HG02973 (cell line): ENCODE measurements around the gene ZCCHC10.

Experiments used
- ATAC-seq: cut with Tn5 transposase; IDR thresholded peaks from one replicate; pipeline ENCODE4 v1.9.1; 2021; ENCODE audit warnings: moderate library complexity; ENCODE audit not compliant: unreplicated experiment

ZCCHC10 gene

GRCh38 chr5:133025804-133026663 is at the start of gene ZCCHC10:
Gene ZCCHC10, minus strand, starts transcription at chr5:133026549. Its CDS starts 12 bp downstream, at chr5:133026537.
- ATAC-seq, result peak; percentile 91

DNA sequence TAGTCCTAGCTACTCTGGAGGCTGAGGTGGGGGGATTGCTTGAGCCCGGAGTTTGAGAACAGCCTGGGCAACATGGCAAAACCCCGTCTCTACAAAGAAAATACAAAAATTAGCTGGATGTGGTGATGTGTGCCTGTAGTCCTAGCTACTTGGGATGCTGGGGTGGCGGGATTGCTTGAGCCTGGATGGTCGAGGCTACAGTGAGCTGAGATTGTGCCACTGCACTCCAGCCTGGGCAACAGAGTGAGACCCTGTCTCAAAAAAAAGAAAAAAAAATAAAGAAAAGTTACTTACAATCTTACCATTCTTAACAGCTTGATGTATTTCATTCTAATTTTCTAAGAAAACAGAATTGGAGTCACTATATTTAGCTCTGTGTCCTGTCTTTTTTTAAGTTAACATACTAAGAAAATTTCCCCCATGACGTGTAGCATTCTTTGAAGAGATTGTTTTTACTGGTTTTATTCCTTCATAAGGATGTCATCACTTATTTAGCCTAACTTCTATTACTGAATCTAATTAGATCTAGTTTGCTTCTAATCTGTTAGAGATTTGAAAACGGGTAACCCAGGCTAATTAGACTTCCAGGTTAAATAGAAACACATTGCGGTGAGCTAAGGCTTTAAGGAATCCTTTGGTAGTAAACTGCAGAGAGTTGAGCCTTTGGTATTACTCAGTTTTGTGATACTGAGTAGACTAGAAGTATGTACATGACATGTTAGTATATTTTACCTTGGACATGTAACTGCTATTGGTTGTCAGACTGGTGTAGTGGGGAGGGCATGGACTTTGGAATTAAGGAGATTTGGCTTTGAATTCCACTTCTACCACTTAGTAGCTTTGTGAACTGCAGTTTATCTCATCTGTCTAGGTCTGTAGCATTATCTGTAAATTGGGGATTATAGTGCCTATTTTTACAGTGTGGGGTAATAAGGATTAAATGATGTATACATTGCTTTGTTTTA is 49.5 kb upstream of the ZCCHC10 start:
- ATAC-seq, result no peak

DNA sequence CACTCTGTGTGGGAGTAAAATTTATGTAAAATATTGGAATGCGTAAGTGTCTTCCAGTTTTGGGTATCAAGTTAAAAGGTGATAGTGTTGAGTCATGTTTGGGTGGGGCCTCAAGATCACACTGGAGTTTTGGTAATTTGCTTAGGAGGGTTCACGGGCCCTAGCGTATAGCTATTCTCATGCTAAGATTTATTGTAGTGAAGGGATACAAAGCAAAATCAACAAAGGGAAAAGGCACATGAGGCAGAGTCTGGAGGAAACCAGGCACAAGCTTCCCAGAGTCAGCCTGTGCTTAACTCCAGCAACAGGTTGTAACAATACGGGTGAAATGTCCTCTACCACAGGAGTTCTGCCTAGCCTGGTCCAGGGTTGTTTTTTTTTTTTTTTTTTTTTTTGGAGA is 45.7 kb upstream of the ZCCHC10 start:
- ATAC-seq, result no peak

DNA sequence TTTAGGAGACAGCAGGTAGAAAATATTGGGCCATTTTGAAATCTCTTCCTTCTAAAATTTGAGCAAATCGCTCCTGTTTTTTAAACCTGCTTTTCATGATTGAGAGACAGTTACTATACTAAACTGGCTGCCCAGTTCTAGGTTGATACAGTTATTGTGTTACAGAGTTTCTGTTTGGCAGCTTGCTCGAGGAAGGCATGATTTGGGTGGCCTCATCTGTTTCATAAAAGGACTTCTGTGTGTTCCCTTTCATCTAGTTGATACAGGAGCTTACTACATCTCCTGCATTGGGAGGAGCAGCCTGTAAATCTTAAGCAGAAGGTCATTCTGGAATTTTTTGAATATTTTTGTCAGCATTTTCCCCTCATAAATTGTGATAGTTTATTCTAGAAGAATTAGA is 39.7 kb upstream of the ZCCHC10 start:
- ATAC-seq, result no peak

GRCh38 chr5:133065471-133065870 is 39.1 kb upstream of the ZCCHC10 start:
- no peak for ATAC-seq

DNA sequence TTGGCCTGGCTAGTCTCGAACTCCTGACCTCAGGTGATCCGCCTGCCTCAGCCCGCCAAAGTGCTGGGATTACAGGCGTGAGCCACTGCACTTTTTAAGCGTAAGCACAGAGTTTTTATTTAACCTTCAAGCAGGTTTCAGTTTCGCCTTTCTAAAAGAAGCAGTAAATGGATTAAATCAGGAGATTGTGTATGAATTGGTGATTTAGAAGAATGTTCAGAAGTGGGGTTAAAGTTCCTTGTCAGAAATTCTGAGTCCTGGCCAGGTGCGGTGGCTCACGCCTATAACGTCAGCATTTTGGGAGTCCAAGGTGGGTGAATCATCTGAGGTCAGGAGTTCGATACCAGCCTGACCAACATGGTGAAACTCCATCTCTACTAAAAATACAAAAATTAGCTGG is 37.6 kb upstream of the ZCCHC10 start:
- no peak for ATAC-seq

DNA sequence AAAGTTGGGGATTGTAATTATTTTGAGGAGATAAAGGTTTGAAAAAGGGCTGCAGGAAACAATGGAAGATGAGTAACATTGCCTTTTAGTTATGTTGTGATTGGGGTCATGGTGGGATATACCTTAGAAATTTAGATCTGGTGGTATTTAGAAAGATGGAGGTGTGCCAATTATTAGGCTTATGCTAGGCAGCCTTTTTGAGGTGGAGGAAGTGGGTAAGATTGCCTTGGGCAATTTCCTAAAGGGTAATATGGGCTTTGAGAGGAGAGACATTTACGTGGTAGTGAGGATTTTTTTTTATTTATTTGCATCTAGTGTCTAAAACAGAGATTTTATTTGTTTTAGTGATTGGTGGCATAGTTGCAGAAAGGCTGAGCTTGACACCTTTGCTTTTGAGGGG is 35.9 kb upstream of the ZCCHC10 start:
- ATAC-seq, result no peak

GRCh38 chr5:133059621-133060020 is 33.3 kb upstream of the ZCCHC10 start:
- no peak for ATAC-seq

DNA sequence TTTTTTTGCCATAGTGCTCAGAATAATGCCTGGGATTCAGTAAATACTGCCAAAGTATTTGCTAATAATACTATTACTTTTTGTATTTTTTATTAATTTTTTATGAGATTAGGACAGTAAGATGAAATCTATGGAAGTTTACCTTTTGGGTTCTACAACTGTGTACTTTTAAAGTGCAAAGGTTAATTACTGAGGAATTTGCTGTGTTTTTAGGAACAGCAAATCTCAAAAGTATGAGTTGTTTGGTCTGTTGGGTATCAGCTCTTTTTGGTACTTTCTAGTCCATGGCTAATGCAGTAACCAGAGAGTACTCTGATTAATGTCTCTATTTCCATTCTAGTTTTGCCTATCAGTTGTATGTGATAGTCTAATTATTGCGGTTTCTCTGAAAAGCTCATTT is 30.5 kb upstream of the ZCCHC10 start:
- ATAC-seq, result no peak

GRCh38 chr5:133054697-133055471 is 28.5 kb upstream of the ZCCHC10 start:
- no peak for ATAC-seq

- ATAC-seq, result no peak
Measured at GRCh38 chr5:133053448-133053847, 27.1 kb upstream of the ZCCHC10 start.

DNA sequence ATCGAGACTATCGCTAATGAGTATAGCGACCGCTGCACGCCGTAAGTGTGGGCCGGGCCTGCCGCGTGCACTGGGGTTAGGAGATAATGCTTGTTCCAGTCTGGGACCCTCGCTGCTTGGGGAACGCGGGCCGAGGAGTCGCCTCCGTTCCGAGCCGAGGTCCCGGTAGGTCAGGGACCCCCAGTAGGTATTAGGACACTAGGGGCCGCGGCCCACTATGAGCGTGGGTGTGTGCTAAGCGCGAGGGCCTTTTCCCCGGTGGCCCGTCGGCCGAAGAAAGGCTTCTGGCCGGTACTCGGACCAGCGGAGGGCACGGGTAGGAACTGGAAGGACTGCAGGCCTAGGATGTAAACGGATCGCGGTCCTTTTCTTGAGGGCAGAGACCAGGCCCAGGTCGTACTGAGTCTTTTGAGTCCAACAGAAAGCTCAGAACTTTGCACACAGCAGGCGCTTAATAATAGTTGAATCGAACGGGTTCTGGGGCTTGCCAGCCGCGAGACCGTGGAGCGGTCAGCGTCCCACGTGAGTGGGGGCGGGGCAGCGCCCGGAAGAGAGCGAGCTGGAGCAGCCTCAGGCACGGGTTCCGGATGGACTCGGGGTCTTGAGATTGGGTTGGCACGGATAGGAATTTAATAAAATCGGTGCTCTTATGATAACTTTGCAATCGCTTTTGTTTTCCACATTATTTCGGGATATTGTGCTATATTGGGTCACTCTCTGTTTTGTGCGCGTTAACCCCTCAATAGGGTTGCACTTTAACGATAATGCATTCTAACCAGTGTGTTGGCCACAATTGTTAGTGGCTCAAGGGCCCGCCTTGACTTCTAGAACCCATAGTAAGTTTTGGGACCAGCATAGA is 26.2 kb upstream of the ZCCHC10 start:
- ATAC-seq, result peak; percentile 14

DNA sequence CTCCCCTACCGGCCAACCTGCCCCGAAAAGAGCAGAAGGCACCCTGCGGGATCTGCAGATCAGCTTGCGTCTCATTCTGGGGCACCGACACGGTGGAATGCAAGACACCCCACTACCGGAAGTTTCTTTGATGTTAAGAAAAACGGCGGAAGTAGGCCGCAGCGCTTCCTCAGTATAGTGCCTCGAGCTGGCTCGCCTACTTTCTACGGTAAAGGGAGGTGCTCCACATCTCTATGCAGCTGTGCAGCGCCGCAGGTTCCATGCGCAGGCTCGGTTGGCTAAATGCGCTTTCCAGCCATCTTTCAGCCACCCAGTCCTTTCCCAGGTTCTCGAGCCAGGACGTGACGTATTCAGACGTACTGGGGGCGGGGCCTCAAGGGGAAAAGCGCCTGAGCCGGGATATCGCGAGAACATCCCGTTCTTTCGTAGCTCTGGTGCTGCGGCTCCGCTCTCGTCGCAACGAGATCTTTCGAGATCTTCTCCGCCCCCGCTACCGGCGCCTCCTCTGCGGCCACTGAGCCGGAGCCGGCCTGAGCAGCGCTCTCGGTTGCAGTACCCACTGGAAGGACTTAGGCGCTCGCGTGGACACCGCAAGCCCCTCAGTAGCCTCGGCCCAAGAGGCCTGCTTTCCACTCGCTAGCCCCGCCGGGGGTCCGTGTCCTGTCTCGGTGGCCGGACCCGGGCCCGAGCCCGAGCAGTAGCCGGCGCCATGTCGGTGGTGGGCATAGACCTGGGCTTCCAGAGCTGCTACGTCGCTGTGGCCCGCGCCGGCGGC is 25.4 kb upstream of the ZCCHC10 start, which contains the start of gene HSPA4:
HSPA4 (plus strand) TSS at position 472 of the 775 bp plus-strand sequence; CDS start at position 710, 238 bp downstream.
- ATAC-seq, result peak; percentile 75

DNA sequence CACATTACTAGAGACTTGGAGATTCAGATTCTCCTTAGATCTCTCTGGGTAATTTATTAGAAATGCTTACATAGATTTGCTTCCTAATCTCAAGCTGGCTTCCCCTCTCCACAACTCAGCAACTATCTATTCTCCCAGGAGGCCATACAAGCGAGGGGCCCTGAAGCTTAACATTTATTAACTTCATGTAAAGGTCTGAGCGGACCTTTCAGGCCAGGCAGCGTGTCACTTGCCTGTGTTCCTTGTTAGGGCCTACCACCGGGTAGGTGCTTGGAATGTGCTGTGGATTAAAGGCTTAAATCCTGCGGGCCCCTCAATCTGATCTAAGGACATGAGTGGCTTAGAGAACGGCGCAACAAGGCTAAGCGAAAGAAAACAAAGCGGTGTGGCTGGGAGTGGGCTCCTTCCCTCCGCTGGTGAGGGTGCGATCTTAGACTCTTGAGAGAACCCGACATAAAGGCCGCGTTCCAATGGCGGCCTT is 24.8 kb upstream of the ZCCHC10 start:
- ATAC-seq, result peak; percentile 5

- no peak for ATAC-seq
Measured at GRCh38 chr5:133050521-133050920, 24.2 kb upstream of the ZCCHC10 start.

GRCh38 chr5:133049726-133050048 is 23.3 kb upstream of the ZCCHC10 start:
- no peak for ATAC-seq

DNA sequence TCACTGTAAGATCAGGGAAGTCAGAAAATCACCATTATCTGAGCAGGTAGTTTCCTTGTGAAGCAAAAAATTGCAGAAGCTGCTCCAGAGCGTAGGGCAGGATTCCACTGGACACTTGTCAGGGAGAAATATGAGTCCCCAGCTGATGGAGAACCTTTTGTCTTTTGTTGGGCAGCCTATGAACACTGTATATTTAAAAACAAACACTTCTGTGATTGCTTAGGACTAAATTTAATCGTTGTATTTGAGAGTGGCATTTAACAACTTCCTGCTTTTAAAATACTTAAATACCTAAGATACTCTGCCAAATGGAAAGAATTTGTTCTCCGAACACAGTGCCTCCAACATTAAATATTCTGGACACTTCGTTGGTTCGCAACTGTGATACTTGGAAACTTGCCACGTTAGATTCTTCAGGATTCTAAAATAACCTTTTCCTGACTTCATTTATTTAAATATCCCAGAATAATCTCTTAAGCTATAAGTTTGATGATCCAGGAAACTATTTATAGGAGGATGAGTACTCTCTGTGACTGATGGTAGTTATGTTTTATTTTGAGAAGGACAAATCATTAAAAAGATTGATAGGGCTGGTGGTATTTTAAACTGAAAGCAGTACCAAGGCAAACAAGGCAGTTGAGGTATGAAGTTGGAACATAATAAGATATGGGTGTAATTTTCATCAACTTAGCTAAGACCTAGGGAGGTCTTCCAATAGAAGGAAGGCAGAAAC is 22.8 kb upstream of the ZCCHC10 start:
- no peak for ATAC-seq

DNA sequence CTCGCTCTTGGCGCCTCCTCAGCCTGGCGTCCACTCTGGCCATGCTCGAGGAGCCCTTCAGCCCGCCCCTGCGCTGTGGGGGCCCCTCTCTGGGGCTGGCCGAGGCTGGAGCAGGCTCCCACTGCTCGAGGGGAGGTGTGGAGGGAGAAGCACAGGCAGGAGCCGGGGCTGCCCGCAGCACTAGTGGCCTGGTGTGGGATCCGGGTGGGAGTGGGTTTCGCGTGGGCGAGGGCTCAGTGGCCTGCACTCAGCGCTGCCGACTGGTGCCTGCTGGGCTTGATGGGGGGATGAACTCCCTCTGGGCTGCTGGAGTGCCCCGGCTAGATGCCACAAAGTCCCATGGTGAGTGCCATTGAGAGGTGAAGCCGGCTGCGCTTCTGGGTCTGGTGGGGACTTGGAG is 21.1 kb upstream of the ZCCHC10 start:
- no peak for ATAC-seq
